A549 (cell line): ENCODE data around the gene PTGR3. TPM values are rescaled to one million over a fixed set of nuclear protein-coding genes. Genes with fewer than 3 reads are reported as not detected.

Experiments used
- ATAC-seq, 2 experiments: fragments of 200-7000 bp in 1 of 2; fragments of >200 bp in 1 of 2; cut with Nextera tagmentation in 1 of 2; cut with Tn5 transposase in 1 of 2; 3 replicates each; pipeline versions ENCODE4 v1.8.0 to v1.9.1; 2018 to 2020; ENCODE audit warnings: mild to moderate bottlenecking in 1 of 2, moderate library complexity in 1 of 2
- CTCF ChIA-PET: fragments of 300-600 bp; sonication (Branson Sonifier 250); formaldehyde crosslinking; extraction: SDS; loops from one replicate; lab custom pipeline; 2021; ENCODE audit warnings: antibody characterized with exemption, inconsistent platforms; lab: Yijun Ruan, JAX
- POLR2A ChIA-PET: fragments of 350-600 bp; formaldehyde crosslinking; extraction: SDS; loops from one replicate; lab custom pipeline; 2021; ENCODE audit warnings: antibody characterized with exemption, inconsistent platforms; lab: Yijun Ruan, JAX
- DNase-seq, 2 experiments: peaks; one replicate each; pipeline versions ENCODE4 v3.0.0 to v3.0.0-alpha.2; 2011 to 2016; ENCODE audit warnings: low read depth in 1 of 2, low spot score in 1 of 2
- FAIRE-seq: peaks from 2 replicates; lab custom pipeline; 2011; peaks lifted over from hg19 to GRCh38; lab: Jason Lieb, UNC
- H3K27ac ChIP-seq, 2 experiments: fragments of >200 bp; sonication (Bioruptor Twin); formaldehyde crosslinking; 3 replicates each; pipeline ENCODE4 v1.5.1; 2016 to 2017
- H3K4me1 ChIP-seq: fragments of >200 bp; sonication (Bioruptor Twin); formaldehyde crosslinking; 3 replicates; pipeline ENCODE4 v1.6.1; 2016
- H3K4me2 ChIP-seq: fragments of >200 bp; sonication (Bioruptor Twin); formaldehyde crosslinking; 3 replicates; pipeline ENCODE4 v1.6.1; 2016
- H3K4me3 ChIP-seq: fragments of >200 bp; sonication (Bioruptor Twin); formaldehyde crosslinking; 3 replicates; pipeline ENCODE4 v1.5.1; 2016
- H3K9me3 ChIP-seq: fragments of >200 bp; sonication (Bioruptor Twin); formaldehyde crosslinking; 3 replicates; pipeline ENCODE4 v1.6.1; 2016
- CEBPB ChIP-seq, 2 experiments: fragments of >200 bp in 1 of 2; sonication (Bioruptor Twin) in 1 of 2; formaldehyde crosslinking in 1 of 2; IDR thresholded peaks; 2 replicates each; pipeline ENCODE4 v1.6.1; 2012 to 2016
- CHD4 ChIP-seq: fragments of 200-600 bp; sonication (generic); IDR thresholded peaks from 2 replicates; pipeline ENCODE4 v1.6.1; 2016; ENCODE audit warnings: antibody characterized with exemption, mild to moderate bottlenecking, borderline replicate concordance
- EHF ChIP-seq: fragments of 250-450 bp; sonication (Bioruptor Pico); IDR thresholded peaks from 2 replicates; pipeline ENCODE4 v1.5.0; 2020; ENCODE audit warnings: mild to moderate bottlenecking
- ESRRA ChIP-seq: fragments of 150-350 bp; IDR thresholded peaks from 2 replicates; pipeline ENCODE4 v1.6.1; 2014; ENCODE audit warnings: mild to moderate bottlenecking, low read length, borderline replicate concordance
- FOXS1 ChIP-seq: fragments of 250-450 bp; sonication (Bioruptor Pico); IDR thresholded peaks from 2 replicates; pipeline ENCODE4 v1.5.0; 2020; ENCODE audit warnings: mild to moderate bottlenecking, moderate library complexity
- GATA3 ChIP-seq: IDR thresholded peaks from 2 replicates; pipeline ENCODE4 v1.6.1; 2012; ENCODE audit warnings: borderline replicate concordance
- HDAC2 ChIP-seq: fragments of 200-600 bp; sonication (generic); IDR thresholded peaks from 2 replicates; pipeline ENCODE4 v1.6.1; 2016
- HEYL ChIP-seq: fragments of 250-450 bp; sonication (Bioruptor Pico); IDR thresholded peaks from 2 replicates; pipeline ENCODE4 v1.8.0; 2021; ENCODE audit warnings: mild to moderate bottlenecking, moderate library complexity
- HOXB13 ChIP-seq: fragments of 250-450 bp; sonication (Bioruptor Pico); IDR thresholded peaks from 2 replicates; pipeline ENCODE4 v1.5.0; 2020; ENCODE audit warnings: low read depth, mild to moderate bottlenecking, moderate library complexity
- JUN ChIP-seq, 2 experiments: fragments of >200 bp; sonication (Bioruptor Twin); formaldehyde crosslinking; IDR thresholded peaks; 2 replicates in 1 of 2; 3 replicates in 1 of 2; pipeline ENCODE4 v1.6.1; 2016 to 2017
- MAFK ChIP-seq: fragments of 450-650 bp; IDR thresholded peaks from 2 replicates; pipeline ENCODE4 v1.6.1; 2014; ENCODE audit not compliant: partially characterized antibody
- MYC ChIP-seq: IDR thresholded peaks from 2 replicates; pipeline ENCODE4 v1.6.1; 2012; ENCODE audit warnings: mild to moderate bottlenecking, inconsistent platforms, low read length, improper control_type of control experiment, borderline replicate concordance
- NFE2L2 ChIP-seq: fragments of 150-350 bp; conservative IDR thresholded peaks from 2 replicates; pipeline ENCODE4 v1.6.1; 2014; ENCODE audit warnings: low read length
- NPAS2 ChIP-seq: fragments of 250-450 bp; sonication (Bioruptor Pico); IDR thresholded peaks from 2 replicates; pipeline ENCODE4 v1.8.0; 2022; ENCODE audit warnings: mild to moderate bottlenecking, moderate library complexity, borderline replicate concordance
- PHF8 ChIP-seq: fragments of 200-600 bp; sonication (generic); IDR thresholded peaks from 2 replicates; pipeline ENCODE4 v1.6.1; 2016; ENCODE audit warnings: low read depth, mild to moderate bottlenecking, antibody characterized with exemption, moderate library complexity, borderline replicate concordance
- POLR2A ChIP-seq: IDR thresholded peaks from 2 replicates; pipeline ENCODE4 v1.6.1; 2012; ENCODE audit warnings: mild to moderate bottlenecking, low read length
- RCOR1 ChIP-seq: fragments of 150-350 bp; IDR thresholded peaks from 2 replicates; pipeline ENCODE4 v1.6.1; 2014; ENCODE audit warnings: antibody characterized with exemption, low read length, low read depth
- SREBF2 ChIP-seq: fragments of 450-650 bp; IDR thresholded peaks from 2 replicates; pipeline ENCODE4 v1.6.1; 2014; ENCODE audit warnings: mild to moderate bottlenecking, moderate library complexity
- ZC3H11A ChIP-seq: fragments of 450-650 bp; IDR thresholded peaks from 2 replicates; pipeline ENCODE4 v1.6.1; 2014; ENCODE audit warnings: antibody characterized with exemption, mild to moderate bottlenecking
- ZFP36 ChIP-seq: fragments of 450-650 bp; IDR thresholded peaks from 2 replicates; pipeline ENCODE4 v1.6.1; 2014; ENCODE audit warnings: borderline replicate concordance; ENCODE audit not compliant: partially characterized antibody
- ZNF302 ChIP-seq: fragments of 250-450 bp; sonication (Bioruptor Pico); IDR thresholded peaks from 2 replicates; pipeline ENCODE4 v1.9.0; 2021; ENCODE audit warnings: inconsistent platforms, mild to moderate bottlenecking, moderate library complexity
- ZSCAN20 ChIP-seq: fragments of 250-450 bp; sonication (Bioruptor Pico); IDR thresholded peaks from 2 replicates; pipeline ENCODE4 v1.8.0; 2022; ENCODE audit warnings: mild to moderate bottlenecking, moderate library complexity
- WGBS: methylation state at CpG from one replicate; pipeline ENCODE4 v1.1.6; 2017; ENCODE audit errors: missing lambda C conversion rate; 5-methylcytosine and 5-hydroxymethylcytosine counted together
- polyA plus RNA-seq, 4 experiments: library from polyadenylated mRNA; depleted of rRNA in 3 of 4; stranded (reverse); fragments of >200 nt; fragmentation: RNase III in 1 of 4; extraction: RNeasy Plus Mini Kit Qiagen cat#74134 plus additional on column Dnase treatment in 1 of 4; gene quantifications; 2 replicates in 3 of 4; 3 replicates in 1 of 4; pipeline ENCODE4 v1.2.3, GENCODE V29; 2011 to 2017
- TF ChIP-seq, protein P1 (sequence below): fragments of >200 bp; sonication (Bioruptor Twin); formaldehyde crosslinking; IDR thresholded peaks from 3 replicates; pipeline ENCODE4 v1.5.1; 2016
- TF ChIP-seq, protein P2 (sequence below): fragments of >200 bp; sonication (Bioruptor Twin); formaldehyde crosslinking; IDR thresholded peaks from 2 replicates; pipeline ENCODE4 v1.6.1; 2016
- TF ChIP-seq, protein P3 (sequence below): IDR thresholded peaks from 2 replicates; pipeline ENCODE4 v1.6.1; 2012
- TF ChIP-seq, protein P4 (sequence below): fragments of >200 bp; sonication (Bioruptor Twin); formaldehyde crosslinking; IDR thresholded peaks from 3 replicates; pipeline ENCODE4 v1.6.1; 2016
- TF ChIP-seq, protein P5 (sequence below): fragments of 150-350 bp; IDR thresholded peaks from 2 replicates; pipeline ENCODE4 v1.6.1; 2014; ENCODE audit warnings: low read depth, mild to moderate bottlenecking, low read length

PTGR3 gene
- polyA plus RNA-seq, 2 of the 4 experiments (the other 2 are of a cell fraction) = 7.2 to 18.5 TPM

DNA sequence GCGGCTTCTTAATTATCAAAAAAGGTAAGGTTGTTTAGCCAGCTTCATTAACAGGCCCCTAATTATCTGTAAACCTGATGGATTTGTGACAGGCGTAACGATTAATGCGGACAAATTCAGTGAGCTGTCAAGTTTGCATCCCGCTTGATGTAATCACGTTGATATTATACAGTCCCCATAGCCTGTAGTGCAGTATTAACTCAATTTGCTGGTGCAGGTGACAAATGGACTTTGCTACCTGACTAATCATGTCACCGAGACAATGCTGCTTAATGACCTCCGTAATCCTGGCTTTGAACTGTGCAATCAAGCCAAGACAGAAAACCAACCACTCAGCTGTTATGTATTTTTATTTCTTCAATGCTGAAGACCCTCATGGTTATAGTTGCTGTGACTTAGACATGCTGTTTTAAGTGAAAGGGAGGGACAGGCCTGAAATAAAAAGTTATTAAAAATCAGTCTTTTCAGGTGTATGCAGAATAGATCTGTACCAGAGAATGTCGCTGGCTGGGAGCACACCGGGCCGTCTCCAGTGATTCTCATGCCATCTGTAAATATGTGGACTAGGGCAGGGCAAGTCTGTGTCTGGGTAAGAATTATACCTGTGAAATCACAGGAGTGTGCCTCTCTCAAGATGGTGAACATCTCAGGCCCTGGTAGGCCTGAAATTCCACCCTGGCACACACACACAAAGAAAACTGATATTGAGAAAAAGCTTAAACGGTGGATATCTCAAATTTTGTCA lies 6.0 kb upstream of the PTGR3 start:
- Histone ChIP-seq H3K4me3 (no peak overlapping the region), H3K27ac (no peak overlapping the region), H3K9me3 (no peaks in the 10 kb centered on the region), H3K4me2 (no peak overlapping the region), H3K4me1 (peaks cover 9% of the 10 kb centered on the region)
- WGBS = 86% methylated on average over 12 of the region's 12 CpGs
- ATAC-seq (no peak), FAIRE-seq (no peak), DNase-seq (no peak)
- ChIA-PET POLR2A (no interaction called here), CTCF (interaction anchor here (1.2 kb wide), 1 partner anchor 15 kb away, joined by 3 read pairs; no protein-coding TSS in a partner anchor)
- TF ChIP-seq NPAS2 (CRISPR knock-in tag) = no peak
- TF ChIP-seq CEBPB (IDR thresholded peaks at IDR 0.05) = no peak
- TF ChIP-seq POLR2A = no peak
- TF ChIP-seq ESRRA = no peak
- TF ChIP-seq MYC = no peak
- no peak for TF ChIP-seq ZNF302 (CRISPR knock-in tag)
- no peak for TF ChIP-seq HDAC2
- TF ChIP-seq EHF (CRISPR knock-in tag) = no peak
- no peak for TF ChIP-seq HEYL
- TF ChIP-seq, protein P1, sequence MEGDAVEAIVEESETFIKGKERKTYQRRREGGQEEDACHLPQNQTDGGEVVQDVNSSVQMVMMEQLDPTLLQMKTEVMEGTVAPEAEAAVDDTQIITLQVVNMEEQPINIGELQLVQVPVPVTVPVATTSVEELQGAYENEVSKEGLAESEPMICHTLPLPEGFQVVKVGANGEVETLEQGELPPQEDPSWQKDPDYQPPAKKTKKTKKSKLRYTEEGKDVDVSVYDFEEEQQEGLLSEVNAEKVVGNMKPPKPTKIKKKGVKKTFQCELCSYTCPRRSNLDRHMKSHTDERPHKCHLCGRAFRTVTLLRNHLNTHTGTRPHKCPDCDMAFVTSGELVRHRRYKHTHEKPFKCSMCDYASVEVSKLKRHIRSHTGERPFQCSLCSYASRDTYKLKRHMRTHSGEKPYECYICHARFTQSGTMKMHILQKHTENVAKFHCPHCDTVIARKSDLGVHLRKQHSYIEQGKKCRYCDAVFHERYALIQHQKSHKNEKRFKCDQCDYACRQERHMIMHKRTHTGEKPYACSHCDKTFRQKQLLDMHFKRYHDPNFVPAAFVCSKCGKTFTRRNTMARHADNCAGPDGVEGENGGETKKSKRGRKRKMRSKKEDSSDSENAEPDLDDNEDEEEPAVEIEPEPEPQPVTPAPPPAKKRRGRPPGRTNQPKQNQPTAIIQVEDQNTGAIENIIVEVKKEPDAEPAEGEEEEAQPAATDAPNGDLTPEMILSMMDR = no peak
- TF ChIP-seq SREBF2 = no peak
- no peak for TF ChIP-seq NFE2L2
- TF ChIP-seq, protein P2, sequence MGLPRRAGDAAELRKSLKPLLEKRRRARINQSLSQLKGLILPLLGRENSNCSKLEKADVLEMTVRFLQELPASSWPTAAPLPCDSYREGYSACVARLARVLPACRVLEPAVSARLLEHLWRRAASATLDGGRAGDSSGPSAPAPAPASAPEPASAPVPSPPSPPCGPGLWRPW = no peak
- no peak for TF ChIP-seq ZC3H11A
- no peak for TF ChIP-seq GATA3
- no peak for TF ChIP-seq PHF8

DNA sequence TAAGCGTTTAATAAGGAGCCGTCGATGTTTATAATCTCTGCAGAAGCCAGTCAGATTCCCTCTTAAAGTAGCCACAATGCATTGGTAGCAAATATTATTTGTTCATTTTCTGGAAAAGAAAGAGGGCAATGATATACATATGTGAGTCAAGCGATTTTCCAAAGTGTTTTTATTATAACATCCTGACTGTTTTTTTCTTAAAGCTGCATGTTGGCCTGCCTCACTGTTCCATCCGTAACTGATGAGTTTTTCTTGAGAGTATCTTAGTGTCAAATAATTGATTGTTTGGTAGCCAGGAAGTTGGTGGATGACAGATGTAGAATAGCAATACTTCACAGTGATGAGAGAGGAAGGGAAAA lies 5.4 kb upstream of the PTGR3 start:
- DNase-seq (no peak), FAIRE-seq (no peak), ATAC-seq (no peak)
- ChIA-PET CTCF (interaction anchor here (1.2 kb wide), 1 partner anchor 15 kb away, joined by 3 read pairs; no protein-coding TSS in a partner anchor), POLR2A (no interaction called here)
- Histone ChIP-seq H3K4me1 (peaks cover 9% of the 10 kb centered on the region), H3K4me3 (no peak overlapping the region), H3K9me3 (no peaks in the 10 kb centered on the region), H3K27ac (no peak overlapping the region), H3K4me2 (no peak overlapping the region)
- 87% methylated on average over 5 of the region's 5 CpGs for WGBS
- TF ChIP-seq, protein P3, sequence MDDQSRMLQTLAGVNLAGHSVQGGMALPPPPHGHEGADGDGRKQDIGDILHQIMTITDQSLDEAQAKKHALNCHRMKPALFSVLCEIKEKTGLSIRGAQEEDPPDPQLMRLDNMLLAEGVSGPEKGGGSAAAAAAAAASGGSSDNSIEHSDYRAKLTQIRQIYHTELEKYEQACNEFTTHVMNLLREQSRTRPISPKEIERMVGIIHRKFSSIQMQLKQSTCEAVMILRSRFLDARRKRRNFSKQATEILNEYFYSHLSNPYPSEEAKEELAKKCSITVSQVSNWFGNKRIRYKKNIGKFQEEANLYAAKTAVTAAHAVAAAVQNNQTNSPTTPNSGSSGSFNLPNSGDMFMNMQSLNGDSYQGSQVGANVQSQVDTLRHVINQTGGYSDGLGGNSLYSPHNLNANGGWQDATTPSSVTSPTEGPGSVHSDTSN = no peak
- no peak for TF ChIP-seq FOXS1 (CRISPR knock-in tag)
- TF ChIP-seq, protein P4, sequence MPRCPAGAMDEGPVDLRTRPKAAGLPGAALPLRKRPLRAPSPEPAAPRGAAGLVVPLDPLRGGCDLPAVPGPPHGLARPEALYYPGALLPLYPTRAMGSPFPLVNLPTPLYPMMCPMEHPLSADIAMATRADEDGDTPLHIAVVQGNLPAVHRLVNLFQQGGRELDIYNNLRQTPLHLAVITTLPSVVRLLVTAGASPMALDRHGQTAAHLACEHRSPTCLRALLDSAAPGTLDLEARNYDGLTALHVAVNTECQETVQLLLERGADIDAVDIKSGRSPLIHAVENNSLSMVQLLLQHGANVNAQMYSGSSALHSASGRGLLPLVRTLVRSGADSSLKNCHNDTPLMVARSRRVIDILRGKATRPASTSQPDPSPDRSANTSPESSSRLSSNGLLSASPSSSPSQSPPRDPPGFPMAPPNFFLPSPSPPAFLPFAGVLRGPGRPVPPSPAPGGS = no peak
- TF ChIP-seq ZFP36 = no peak
- no peak for TF ChIP-seq CHD4
- no peak for TF ChIP-seq JUN (IDR thresholded peaks at IDR 0.05)
- no peak for TF ChIP-seq ZNF302 (CRISPR knock-in tag)
- TF ChIP-seq, protein P1 = no peak
- TF ChIP-seq ZSCAN20 (CRISPR knock-in tag) = no peak
- no peak for TF ChIP-seq RCOR1
- TF ChIP-seq, protein P5, sequence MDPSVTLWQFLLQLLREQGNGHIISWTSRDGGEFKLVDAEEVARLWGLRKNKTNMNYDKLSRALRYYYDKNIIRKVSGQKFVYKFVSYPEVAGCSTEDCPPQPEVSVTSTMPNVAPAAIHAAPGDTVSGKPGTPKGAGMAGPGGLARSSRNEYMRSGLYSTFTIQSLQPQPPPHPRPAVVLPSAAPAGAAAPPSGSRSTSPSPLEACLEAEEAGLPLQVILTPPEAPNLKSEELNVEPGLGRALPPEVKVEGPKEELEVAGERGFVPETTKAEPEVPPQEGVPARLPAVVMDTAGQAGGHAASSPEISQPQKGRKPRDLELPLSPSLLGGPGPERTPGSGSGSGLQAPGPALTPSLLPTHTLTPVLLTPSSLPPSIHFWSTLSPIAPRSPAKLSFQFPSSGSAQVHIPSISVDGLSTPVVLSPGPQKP = no peak
- no peak for TF ChIP-seq GATA3
- no peak for TF ChIP-seq HOXB13 (CRISPR knock-in tag)
- no peak for TF ChIP-seq EHF (CRISPR knock-in tag)
- TF ChIP-seq SREBF2 = no peak
- TF ChIP-seq PHF8 = no peak
- TF ChIP-seq MAFK = no peak
